Tongue (tissue), 2 donors: ENCODE data around the gene SOX6. TPM values are rescaled to one million over a fixed set of nuclear protein-coding genes. Genes with fewer than 3 reads are reported as not detected.
"Not testable (repeated sequence)": the region's sequence is repeated elsewhere in the genome, so short reads cannot be mapped to it uniquely, and the experiment has no call there.

Experiments used
- DNase-seq: peaks from one replicate; pipeline ENCODE4 v3.0.0-alpha.2; 2015
- total RNA-seq: library from RNA; depleted of rRNA; stranded (reverse); fragments of >200 nt; gene quantifications from one replicate; pipeline ENCODE4 v1.2.3, GENCODE V29; 2014

SOX6 gene
- total RNA-seq, 1 donor from 2014 or later: 45.0 TPM

DNA sequence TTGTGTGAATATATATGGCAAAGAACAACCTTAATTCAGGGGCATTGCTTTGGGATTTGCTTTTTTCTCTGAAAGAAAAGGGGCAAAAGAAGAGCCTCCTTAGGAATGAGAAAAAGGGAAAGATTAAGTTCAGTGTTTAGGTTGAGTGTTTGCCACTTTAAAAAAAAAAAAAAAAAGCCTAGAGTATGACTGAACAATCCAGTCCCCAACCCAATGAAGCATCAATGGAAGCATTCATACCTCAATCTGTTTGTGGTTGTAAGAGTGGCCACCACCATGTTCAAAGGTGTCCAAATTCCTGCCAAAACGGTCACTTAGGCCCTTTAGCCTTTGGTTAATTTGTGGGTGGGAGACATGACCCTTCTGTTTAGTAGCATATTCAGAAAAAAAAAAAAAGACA lies 260.6 kb downstream of the SOX6 start:
- DNase-seq: no peak

DNA sequence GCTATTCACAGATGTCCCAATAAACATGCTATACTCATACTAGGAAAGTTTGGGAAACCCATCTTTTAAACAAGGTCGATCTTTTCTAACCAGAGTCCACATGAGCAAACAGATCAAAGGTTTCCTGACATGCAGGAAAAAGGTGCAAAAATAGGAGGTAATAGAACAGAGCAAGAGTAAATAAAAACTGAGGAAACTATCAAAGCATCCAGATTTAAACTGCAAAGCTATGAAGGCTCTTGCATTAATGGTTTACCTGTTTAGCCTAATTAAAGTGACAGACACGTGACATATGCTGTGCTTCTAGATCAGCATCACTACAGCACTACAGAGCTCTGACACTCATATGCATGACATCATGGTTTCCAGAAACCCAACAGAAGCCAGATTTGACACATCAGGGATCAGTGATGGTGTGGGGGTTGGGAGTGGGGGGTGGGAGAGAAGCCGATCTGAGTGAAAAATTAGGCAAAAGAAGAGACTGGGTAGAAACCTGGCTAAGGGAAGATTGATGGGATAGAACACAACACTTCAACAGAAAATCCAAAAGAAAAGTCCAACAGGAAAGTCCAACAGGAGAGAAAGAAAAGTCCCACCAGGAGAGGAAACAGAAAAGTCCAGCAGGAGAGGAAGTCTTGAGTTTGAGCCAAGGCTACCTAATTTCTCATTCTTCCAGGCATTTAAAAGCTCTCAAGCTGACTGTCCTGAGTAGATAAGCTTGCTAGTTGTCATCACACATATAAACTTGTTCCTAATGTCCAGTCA lies 262.3 kb downstream of the SOX6 start:
- no peak for DNase-seq

DNA sequence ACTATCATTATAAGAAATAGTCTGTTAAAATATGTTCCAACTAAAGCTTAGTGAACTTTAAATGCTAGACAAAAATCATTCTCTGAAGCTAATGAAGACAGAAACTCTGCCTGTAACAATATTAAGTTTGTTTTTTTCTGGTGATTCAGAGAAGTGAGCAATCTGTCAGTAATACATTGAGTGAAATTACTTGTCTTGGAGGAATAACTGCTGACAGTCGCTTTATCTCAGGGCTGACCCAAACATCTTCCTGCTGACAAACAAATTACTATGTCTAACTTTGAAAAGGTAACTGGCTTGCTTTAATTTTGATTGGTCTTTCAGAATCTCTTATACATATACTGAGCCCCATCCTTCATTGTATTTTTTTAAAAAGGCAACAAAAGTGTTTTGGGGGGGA lies 264.5 kb downstream of the SOX6 start:
- no peak for DNase-seq

DNA sequence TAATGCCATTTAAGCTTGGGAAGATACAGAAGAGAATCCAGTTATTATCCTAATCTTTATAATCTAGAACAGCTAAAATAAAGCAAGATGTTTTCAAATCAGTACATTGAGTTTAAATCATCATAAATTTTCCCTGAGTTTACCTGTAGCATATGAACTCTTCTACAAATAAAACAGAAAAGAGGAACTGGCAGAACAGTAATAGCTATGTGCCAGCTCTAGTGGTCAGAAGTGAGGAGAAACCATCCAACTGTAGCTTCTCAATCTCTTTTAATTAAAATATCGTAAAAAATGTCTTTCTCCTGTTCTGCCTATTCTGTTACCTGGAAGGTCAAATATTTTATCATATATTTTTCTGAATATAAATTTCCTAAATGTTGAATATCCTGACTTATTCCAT lies 266.9 kb downstream of the SOX6 start:
- DNase-seq: no peak

DNA sequence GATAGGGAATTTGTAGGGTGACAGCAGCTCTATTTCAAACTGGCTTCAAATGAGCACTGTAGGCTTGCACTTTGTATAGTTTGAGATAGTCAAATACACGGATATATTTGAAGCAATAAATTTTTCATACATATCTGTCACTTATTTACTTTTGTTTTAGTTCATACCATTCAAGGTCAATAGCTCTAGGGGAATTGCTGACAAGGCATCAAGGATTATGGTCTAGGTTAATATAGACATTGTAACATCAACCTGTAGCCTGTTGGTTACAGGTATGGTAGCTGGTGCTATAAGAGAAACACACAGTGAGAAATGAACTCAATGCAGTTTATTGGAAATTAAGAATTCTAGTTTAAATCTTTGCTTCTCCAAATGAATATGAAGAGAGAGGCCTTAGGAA lies 267.6 kb downstream of the SOX6 start:
- DNase-seq: no peak

DNA sequence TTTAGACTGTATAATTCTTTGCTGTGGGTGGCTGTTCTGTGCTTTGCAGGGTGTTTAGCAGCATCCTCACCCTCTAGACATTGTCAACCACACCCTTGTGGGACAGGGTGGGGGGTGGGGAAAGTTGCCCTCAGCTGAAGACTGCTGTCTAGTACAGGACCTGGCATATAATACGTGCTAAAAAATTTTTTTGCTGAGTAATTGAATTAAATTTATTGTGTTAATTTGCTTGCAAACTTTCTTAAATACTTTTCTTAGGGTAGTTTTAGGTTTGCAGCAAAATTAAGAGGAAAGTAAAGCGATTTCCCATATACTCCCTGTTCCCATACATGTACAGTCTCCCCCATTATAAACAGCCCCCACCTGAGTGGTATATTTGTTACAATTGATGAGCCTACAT lies 268.5 kb downstream of the SOX6 start:
- no peak for DNase-seq

DNA sequence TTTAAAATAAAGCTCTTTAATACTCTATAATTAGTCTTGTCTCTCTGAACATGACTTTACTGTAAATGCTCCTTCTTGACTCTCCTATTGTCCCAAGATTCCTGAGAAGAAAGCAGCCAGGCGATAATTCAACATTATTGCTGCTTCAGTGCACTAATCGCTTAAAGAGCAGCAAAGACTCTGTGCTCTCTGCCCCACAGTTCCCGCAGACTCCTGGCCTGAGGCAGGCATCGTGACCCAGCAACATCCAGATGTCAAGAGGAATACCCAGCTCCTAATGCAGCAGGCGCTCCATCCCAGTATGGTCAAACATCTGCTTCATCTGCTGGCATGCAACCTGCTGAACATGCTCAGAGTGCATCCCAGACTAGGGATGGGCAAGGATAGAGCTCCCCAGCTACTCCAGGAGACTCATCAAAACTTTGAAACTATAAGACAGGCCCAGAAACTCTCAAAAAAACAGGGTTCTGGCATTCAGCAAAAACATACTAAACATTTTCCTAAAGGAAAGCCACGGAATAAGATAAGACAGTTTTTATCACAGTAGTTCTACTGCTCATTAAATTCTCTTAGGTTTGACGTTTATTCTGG lies 270.0 kb downstream of the SOX6 start:
- DNase-seq: no peak

DNA sequence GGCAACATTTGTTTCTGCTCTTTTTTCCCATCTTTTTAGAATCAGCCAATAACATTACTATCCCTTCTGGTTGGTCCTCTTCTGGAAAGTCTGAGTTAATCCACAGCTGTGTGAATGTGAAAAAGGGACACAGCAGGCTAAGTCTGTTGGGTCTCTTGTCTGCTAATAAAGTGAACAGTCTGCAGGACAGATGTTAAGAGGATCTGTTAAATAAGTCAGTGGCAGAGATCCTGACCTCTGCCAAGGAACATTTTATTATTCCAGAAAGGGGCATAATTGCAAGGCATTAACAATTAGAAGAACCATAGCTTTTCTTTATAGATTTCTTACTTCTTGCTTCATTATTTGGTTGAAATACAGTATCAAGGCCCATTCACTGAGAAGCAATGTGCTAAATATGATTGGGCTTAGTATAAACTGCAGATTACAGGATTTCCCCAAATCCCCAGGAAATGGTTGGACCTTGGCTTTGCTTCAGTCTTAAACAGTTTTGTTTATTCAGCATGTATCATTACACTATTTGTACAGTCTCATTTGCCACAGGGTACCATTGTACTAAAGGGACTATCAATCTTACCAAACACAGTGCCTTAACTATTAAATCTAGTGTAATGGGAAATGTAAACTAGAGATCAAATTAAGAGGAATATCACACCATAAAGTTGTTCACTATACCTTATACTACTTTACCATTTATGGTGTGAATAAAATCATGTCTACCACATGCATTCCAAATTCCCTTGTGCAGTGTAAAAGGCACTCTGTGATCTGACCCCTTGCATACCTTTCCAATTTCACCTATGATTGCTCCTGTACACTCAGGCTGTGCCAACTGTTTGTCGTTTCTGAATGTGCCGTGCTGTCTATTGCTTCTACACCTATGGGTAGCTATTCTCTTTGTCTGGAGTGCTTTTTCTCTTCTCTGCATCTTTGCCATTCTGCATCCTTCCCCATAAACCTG lies 274.0 kb downstream of the SOX6 start:
- DNase-seq: peak; percentile 88

DNA sequence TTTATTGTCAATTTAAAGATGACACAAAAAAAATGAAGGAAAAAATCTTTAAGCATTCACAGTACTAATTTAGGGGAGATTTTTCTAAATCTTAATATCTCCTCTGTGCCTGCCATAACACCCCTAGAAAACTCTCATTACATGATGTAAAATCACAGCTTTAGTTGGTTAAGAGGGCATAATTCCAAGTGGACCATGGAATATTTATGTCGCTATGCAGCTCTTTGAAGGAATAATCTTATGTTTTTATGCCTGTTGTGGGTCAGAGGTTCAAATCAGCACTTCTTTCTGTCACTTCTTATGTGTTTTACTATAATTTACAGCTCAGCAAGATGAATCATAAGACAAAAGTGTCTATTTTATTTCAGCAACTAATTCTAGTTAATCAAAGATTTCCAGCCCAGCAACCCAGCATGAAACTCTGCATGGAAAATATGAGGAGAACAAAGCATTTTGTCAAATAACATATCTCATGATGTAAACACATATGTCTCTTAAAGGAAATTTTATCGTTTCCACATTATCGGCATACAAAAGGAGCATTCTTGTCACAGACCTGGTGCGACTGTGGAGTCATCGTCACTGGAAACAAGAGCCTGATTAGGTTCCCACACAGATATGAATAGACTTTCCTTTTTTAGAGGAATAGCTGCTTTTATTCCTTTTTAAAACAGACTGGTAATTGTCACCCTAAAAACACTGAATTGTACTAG lies 274.8 kb downstream of the SOX6 start:
- DNase-seq: peak; percentile 63

DNA sequence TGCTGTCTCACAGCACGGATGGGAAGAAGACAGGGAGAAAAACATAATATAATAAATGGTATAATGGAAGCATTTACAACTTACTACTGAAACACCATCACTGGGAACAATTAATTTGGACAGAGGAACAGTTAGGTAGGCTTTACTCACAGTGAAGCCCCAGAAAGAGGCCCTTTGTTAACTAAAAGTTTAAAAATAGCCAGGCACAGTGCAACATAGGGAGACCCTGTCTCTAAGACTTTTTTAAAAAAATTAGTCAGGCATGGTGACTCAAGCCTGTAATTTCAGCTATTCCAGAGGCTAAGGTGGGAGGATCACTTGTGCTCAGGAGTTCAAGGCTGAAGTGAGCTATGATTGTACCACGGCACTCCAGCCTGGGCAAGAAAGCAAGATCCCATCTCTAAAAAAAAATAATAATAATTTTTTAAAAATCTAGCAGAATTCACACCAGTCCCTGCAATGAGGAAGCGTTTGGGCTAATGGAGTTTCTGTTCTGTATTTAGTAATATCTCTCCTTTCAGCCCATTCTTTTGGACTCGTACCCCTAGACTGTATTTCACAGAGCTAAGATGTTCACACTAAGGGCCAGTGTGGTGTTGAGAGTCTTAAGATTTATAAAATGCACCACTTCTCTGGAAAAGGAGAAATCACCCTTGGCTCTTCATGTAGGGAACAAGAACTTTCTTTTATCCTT lies 275.5 kb downstream of the SOX6 start:
- peak; percentile 9 for DNase-seq

DNA sequence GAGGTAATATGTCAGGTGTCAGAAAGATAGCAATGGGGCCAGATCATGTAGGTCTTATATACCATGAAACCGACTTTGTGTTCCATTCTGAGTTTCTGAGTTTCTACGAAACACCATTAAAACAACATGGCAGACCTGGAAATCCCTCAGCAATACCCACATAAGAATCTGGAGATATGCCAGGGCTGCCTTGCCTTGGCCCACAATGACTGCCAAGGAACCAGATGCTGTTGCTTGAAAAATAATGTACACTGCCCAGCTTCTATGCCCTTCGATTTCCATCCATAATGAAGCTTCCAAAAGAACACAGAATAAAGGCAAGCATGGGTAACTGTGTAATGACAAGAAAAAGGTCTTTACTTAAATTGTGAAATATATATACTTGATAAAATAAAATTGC lies 277.4 kb downstream of the SOX6 start:
- DNase-seq: peak; percentile 35

DNA sequence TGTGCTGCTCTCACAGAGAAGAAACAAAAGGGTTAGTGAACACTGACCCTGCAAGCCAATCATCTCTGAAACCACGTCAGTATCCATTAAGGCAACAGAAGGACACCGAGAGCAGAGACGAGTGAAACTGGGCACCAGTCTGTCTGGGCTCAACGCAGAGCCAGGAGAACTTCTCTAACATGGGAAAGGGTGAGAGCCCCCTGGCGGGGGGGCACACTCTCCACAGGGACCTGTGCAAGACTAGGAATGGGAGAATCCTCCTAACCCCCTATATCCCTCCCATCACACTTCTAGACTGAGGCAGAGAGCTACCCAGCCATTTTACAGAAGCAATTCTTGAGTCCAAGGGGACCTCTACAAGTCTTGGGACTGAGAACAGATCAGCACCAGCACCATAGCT lies 285.8 kb downstream of the SOX6 start:
- DNase-seq: no peak

DNA sequence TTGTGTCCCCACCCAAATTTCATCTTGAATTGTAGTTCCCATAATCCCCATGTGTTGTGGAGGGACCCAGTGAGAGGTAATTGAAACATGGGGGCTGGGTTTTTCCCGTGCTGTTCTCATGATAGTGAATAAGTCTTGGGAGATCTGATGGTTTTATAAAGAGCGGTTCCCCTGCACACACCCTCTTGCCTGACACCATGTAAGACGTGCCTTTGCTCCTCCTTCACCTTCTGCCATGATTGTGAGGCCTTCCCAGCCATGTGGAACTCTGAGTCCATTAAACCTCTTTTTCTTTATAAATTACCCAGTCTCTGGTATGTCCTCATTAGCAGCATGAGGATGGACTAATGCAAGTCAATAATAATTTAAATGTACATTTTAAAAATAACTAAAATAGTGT lies 289.1 kb downstream of the SOX6 start:
- not testable (repeated sequence) for DNase-seq

DNA sequence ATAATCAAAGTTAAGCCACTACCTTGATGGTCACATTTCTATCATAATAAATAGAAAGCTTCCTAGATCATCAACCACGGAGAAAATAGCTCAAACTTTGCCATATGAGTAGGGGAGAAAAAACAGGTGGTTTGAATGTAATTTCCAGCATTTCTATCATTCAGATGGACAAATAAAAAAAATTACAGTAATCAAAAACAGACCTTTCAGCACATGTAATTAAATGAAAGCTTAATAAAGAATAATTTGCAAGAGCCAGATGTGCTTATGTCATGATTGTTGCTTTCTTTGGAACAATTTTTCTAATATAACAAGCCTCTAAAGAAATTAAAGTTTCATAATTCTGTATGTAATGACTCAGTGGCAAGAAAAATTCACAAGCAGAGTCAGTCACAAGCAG lies 297.0 kb downstream of the SOX6 start:
- no peak for DNase-seq

DNA sequence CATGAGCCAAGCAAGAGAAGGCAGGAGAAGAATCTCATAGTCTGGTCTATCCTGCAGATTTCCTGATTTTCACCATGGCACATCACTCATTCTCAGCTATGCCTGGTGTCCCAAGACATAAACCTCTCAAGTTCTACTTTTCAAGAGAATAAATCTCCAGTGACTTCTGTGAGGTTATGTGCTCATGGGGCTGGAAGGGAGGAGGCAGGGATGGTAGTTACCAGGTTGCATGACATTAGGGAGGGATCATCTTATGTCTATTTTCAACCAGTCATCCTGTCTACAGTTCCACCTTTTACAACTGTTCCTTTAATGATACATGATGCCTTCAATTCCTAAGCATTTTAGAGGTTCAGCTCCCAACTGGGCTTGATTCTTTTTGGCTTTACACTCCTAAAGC lies 297.7 kb downstream of the SOX6 start:
- DNase-seq: no peak

DNA sequence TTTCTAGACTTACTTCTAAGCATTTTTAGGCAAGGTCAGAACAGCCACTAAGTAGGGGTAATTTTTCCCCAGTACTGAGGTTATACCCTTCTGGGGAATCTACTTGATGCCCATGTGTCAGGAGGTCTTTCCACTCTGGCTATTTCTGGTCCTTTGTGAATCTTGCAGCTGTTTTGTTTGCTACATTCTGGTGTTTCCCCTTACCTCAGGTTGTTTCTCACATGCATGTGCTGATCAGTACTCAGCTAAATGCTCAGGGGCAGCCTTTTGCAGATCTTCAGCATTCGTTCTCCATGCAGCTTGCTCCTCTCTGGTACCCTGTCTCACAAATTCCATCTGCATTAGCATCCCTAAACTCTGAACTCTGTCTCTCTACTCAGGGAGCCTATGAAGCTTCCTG lies 303.6 kb downstream of the SOX6 start:
- DNase-seq: no peak

DNA sequence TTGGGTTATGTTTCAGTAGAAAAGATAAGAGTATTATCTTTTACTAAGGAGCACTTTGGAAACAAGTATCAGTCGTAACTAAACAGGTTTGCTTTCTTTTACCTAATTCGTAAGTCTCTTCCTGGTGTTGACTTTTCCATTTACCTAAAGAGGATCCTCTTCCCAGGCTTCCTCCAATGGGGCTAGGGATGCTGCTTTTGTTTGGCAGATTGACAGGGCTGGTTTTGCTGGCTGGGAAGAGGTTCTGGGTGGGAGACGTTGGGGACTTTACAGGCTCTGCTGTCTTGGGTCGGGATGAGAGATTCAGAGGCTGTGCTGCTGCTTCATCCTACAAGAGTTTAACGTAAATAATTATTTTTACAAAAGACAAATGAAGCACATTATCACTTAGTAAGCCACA lies 306.7 kb downstream of the SOX6 start:
- no peak for DNase-seq

DNA sequence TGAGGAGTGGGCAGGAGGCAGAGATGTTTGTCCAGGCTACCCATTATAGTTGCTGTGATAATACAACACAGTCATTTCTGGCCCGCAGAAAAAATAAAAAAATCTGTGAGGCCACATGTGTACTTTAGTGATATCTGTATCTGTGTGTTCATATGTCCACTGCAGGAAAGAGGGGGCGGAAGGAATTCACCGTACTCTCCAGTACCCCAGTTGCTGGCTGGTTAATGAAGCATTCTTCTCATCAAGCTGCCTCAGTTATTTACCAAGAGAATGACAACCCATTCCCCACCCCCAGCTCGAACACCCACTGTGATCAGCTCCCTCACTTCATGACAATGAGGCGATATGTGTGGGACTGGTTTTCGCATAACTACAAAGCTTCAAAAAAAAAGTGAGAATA lies 309.3 kb downstream of the SOX6 start:
- DNase-seq: no peak

DNA sequence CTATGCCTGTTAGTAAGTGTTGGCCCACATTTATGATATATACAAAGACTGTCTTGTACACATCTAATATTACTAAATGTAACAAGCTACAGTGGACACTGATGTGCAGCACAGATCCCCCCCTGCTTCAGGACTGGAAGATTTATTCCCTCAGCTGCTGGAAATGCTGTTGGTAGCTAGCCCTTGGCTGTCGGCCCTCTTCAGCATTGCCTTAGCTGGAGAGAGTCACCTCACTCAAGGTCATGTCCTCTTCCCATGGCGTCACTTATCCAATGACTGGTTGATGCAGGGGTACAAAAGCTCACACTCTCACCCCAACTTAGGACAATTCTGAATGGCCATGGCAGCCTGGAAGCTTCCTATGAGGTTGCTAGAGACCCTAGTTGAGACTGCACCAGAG lies 312.7 kb downstream of the SOX6 start:
- no peak for DNase-seq

DNA sequence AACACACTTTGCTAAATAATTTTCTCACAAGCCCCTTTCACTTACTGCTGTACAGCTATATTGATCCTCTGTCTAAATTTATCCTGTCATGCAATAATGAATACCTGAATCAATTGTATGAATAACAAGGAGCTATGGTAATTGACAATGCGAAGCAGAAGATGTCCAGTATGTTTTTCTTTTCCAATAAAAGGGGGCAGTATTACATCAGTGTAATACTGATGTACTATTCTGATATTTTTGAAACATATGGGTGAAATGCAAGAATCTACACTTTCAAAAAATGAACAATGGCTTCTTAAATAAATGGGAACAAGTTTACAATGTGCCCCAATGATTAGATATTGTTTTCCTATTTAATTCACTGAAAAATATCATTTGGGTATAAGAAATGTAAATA lies 315.1 kb downstream of the SOX6 start:
- DNase-seq: no peak

DNA sequence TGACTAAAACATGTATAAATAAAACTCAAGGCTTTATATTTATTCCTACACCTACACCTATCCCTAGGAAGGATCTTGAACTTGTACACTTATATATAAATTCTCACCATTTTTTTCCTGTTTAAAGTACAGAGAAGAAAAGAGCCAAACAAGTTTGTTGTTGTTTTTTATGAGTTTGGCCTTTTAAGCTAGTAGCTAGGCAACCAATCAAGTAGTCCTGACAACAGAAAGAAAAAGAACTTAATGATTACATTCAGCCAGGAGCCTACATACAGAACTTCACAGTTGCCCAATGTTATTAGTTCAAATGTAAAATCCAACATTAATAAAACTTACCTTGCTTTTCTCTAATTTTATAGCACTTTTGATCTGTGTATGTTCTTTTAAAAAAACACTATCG lies 316.2 kb downstream of the SOX6 start:
- DNase-seq: no peak

DNA sequence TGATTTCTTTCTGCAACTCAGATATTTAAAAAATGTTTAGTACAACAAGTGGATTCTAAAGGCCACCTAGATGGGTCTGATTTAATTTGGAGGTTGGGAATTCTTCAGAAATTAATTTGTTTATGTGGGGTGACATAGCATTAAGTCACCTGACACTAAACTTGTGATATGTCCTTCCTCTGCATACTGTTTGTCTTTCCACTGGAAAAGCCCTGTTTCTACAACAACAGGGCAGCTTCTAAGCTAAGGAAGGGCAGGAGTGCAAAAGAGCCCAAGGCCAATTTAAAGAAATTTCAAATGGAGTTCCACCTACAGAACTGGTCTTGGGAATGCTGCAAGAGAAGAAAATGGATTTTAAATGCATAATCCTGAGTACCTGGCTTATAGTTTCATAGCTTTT lies 319.2 kb downstream of the SOX6 start:
- DNase-seq: no peak
